HUES6 (cell line): ENCODE results near the gene BBS4.

Source experiments
- H3K27ac ChIP-seq: 2 replicates; pipeline ENCODE4 v1.7.0; 2013; ENCODE audit warnings: low read depth, mild to moderate bottlenecking, low read length, inconsistent platforms
- H3K27me3 ChIP-seq: 2 replicates; pipeline ENCODE4 v1.6.1; 2013; ENCODE audit warnings: low read length; ENCODE audit not compliant: control insufficient read depth, insufficient read depth
- H3K36me3 ChIP-seq: 2 replicates; pipeline ENCODE4 v1.6.1; 2013; ENCODE audit warnings: low read length; ENCODE audit not compliant: control insufficient read depth, insufficient read depth
- H3K4me1 ChIP-seq: 2 replicates; pipeline ENCODE4 v1.6.1; 2013; ENCODE audit warnings: low read length; ENCODE audit not compliant: control insufficient read depth, insufficient read depth
- H3K4me3 ChIP-seq: 2 replicates; pipeline ENCODE4 v1.5.1; 2013; ENCODE audit warnings: low read depth, low read length
- H3K9ac ChIP-seq: one replicate; pipeline ENCODE4 v1.6.1; 2013; ENCODE audit warnings: mild to moderate bottlenecking, low read length
- H3K9me3 ChIP-seq: 2 replicates; pipeline ENCODE4 v1.6.1; 2013; ENCODE audit warnings: low read depth, low read length; ENCODE audit not compliant: control insufficient read depth, insufficient read depth

The BBS4 gene

GRCh38 chr15:72784456-72784876, 98.5 kb downstream of the BBS4 start:
- Histone ChIP-seq H3K9me3 (no peaks in the 10 kb centered on the region), H3K27ac (no peak overlapping the region), H3K4me3 (peak overlapping the region; percentile 83), H3K9ac (no peak overlapping the region), H3K36me3 (0 out of 2 replicates have a peak, but pooled peaks cover 8% of the 10 kb centered on the region), H3K27me3 (no peaks in the 10 kb centered on the region), H3K4me1 (peaks cover 8% of the 10 kb centered on the region)

GRCh38 chr15:72785432-72785831, 99.4 kb downstream of the BBS4 start:
- no peak overlapping the region for H3K27ac ChIP-seq
- no peak overlapping the region for H3K4me3 ChIP-seq
- H3K9ac ChIP-seq, result no peak overlapping the region
- peaks cover 8% of the 10 kb centered on the region for H3K4me1 ChIP-seq
- no peaks in the 10 kb centered on the region for H3K27me3 ChIP-seq
- 0 out of 2 replicates have a peak, but pooled peaks cover 7% of the 10 kb centered on the region for H3K36me3 ChIP-seq
- no peaks in the 10 kb centered on the region for H3K9me3 ChIP-seq

- Histone ChIP-seq H3K9ac (no peak overlapping the region), H3K27ac (no peak overlapping the region), H3K36me3 (0 out of 2 replicates have a peak, but pooled peaks cover 4% of the 10 kb centered on the region), H3K9me3 (no peaks in the 10 kb centered on the region), H3K4me3 (no peak overlapping the region), H3K27me3 (no peaks in the 10 kb centered on the region), H3K4me1 (peaks cover 8% of the 10 kb centered on the region)
These were observed 99.8 kb downstream of the BBS4 start for GRCh38 chr15:72785841-72786240.

- 0 out of 2 replicates have a peak, but pooled peaks cover 4% of the 10 kb centered on the region for H3K36me3 ChIP-seq
- no peaks in the 10 kb centered on the region for H3K9me3 ChIP-seq
- no peak overlapping the region for H3K27ac ChIP-seq
- H3K4me3 ChIP-seq, result no peak overlapping the region
- H3K9ac ChIP-seq, result no peak overlapping the region
- no peaks in the 10 kb centered on the region for H3K27me3 ChIP-seq
- peaks cover 8% of the 10 kb centered on the region for H3K4me1 ChIP-seq
These were observed 100.2 kb downstream of the BBS4 start for GRCh38 chr15:72786242-72786641.

GRCh38 chr15:72786676-72787345, 100.8 kb downstream of the BBS4 start:
- peaks cover 3% of the 10 kb centered on the region for H3K4me1 ChIP-seq
- H3K9me3 ChIP-seq, result no peaks in the 10 kb centered on the region
- H3K9ac ChIP-seq, result no peak overlapping the region
- H3K27ac ChIP-seq, result no peak overlapping the region
- 0 out of 2 replicates have a peak, but pooled peaks cover 3% of the 10 kb centered on the region for H3K36me3 ChIP-seq
- no peaks in the 10 kb centered on the region for H3K27me3 ChIP-seq
- H3K4me3 ChIP-seq, result no peak overlapping the region

GRCh38 chr15:72787526-72787925, 101.5 kb downstream of the BBS4 start:
- Histone ChIP-seq H3K27me3 (no peaks in the 10 kb centered on the region), H3K36me3 (no peaks in the 10 kb centered on the region), H3K4me3 (no peak overlapping the region), H3K27ac (no peak overlapping the region), H3K4me1 (no peaks in the 10 kb centered on the region), H3K9me3 (no peaks in the 10 kb centered on the region), H3K9ac (no peak overlapping the region)
